COLO668 (cell line): ENCODE measurements around the gene HAUS7.

Experiments
- DNase-seq: peaks from one replicate; lab custom pipeline; 2025; ENCODE audit not compliant: unreplicated experiment; lab: John Stamatoyannopoulos, UW

The HAUS7 gene

GRCh38 chrX:153470411-153471363 lies at the start of gene HAUS7:
Gene HAUS7 (minus strand): TSS chrX:153470576. CDS start chrX:153470557, 19 bp downstream.
- peak; percentile 95 for DNase-seq

- no peak for DNase-seq
Observed at GRCh38 chrX:153519569-153520286, 49.4 kb upstream of the HAUS7 start.

DNA sequence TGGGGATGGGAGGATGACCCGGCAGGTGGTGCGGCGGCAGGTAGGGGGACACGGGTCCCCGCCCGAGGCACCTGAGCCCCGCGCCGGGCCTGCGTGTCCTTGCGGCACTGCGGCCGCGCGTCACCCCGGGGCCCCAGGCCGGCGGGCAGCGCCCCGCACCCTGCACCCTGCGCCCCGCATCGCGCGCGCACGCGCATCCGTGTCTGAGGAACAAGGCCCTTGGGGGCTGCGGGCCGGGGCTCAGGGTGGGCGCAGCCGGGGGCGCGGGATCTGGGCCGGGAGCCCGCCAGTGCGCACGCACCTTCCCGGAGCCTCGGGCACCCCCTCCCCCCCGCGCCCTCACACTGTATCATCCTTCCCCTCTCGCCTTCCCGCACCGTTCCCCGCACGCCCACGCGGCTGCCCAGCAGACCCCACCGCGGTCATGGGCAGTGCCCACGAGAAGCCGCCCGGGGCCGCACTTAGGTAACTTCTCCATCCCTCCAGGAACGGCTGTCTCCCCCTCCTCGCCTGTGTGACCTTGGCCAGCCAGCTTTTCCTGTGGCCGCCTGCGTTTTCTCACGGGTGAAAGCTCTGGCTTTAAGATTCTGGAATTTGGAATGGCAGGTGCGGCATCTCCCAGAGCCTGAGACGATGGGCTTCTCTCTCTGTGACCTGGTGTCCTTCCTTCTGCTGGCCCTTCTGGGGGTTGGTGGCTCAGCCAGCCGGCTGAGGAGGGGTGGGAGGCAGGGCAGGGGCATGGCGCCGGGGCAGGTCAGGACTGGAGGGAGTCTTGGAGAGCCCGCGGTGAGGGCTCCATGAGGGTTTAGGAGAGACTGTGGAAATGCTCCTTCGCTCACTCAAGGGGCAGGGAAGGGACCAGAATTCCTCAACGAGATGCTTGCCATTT lies 47.8 kb upstream of the HAUS7 start:
- no peak for DNase-seq

DNA sequence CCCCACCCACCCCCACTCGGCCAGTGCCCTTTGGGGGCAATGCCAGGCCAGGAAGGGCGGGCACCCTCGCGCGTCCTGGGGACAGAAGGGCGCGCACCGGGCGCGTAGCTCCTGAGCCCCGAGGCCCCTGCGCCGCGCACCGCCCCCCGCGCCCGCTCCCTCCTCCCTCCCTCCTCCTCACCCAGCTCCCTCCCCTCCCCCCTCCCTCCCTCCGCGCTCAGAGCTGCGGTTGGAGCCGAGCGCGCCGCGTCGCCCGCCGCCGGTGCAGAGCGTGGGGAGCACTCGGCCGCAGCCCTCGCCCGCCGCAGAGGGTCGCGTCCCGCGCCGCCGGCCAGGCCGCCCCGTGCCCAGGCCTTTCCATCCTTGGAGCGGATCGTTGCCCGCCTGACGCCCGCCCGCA lies 47.0 kb upstream of the HAUS7 start, which contains the start of gene ATP2B3:
TSS of gene ATP2B3 (plus strand) at position 220 of the 400 bp plus-strand sequence. CDS start 18,606 bp downstream, outside the sequence.
- no peak for DNase-seq

GRCh38 chrX:153516073-153516472 lies 45.7 kb upstream of the HAUS7 start:
- no peak for DNase-seq

- no peak for DNase-seq
Observed at GRCh38 chrX:153515435-153515834, 45.1 kb upstream of the HAUS7 start.

- DNase-seq: no peak
Observed at GRCh38 chrX:153514259-153514658, 43.9 kb upstream of the HAUS7 start.

- DNase-seq: no peak
Observed at GRCh38 chrX:153513265-153513664, 42.9 kb upstream of the HAUS7 start.

DNA sequence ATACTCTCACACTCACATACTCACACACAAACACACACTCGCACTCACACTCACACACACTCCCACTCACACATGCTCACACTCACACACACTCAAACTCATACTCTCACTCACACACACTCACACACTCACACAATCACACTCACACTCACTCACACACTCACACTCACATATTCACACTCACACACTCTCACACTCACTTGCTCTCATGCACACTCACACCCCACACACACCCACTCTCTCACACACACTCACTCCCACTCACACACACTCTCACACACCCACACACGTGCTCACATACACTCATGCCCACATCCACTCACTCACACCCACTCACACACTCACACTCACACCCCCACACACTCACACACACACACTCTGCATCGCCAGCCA lies 42.1 kb upstream of the HAUS7 start:
- DNase-seq: no peak

DNA sequence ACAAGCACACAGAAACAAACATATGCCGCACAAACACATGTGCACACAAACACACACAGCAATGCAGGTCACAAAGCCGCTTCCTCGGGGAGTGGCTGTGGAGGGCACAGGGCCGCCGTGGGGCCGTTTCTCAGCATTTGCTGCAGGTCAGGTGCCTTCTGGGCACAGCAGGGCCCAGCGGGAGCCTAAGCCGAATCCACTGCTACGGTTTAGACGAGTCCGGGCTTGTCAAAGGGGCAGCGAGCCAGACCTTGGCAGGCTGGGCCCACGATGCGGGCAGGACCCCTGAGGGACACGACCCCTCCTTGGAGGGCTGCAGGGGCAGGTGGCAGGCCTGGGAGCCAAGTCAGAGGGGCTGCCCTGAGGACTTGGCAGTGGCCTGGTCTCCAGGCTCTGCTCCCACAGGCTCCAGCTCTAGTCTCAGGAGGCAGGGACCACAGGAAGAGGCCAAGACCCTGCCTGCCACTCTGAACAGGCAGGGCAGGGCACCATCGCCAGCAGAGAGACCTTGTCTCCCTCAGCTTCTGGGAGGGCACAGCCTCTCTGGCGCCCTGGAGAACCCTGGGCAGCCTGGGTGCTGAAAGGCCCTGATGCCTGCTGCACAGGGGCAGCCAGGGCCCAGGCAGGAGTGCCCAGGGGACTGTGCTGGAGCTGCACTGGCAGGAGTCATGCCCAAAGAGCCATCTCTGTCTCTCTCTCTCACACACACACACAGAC lies 41.6 kb upstream of the HAUS7 start:
- DNase-seq: no peak

DNA sequence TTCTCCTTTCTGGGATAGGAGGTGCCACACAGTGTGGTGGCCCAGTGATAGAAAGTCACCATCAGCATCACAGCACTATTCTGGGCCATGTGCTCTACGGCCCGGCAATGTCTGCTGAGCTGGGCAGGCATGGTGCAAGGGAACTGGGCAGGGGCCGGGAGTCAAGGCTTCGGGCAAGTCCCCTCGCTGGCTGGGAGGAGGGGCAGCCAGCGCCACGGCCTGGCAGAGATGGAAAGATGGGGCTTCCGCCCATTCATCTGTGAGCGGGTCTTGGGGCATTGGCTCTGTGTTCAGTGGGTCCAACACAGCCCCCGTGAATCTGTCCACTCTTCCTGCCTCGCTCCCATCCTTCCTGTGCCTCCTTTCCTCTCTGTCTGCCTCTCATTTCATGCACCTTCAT lies 40.0 kb upstream of the HAUS7 start:
- no peak for DNase-seq

DNA sequence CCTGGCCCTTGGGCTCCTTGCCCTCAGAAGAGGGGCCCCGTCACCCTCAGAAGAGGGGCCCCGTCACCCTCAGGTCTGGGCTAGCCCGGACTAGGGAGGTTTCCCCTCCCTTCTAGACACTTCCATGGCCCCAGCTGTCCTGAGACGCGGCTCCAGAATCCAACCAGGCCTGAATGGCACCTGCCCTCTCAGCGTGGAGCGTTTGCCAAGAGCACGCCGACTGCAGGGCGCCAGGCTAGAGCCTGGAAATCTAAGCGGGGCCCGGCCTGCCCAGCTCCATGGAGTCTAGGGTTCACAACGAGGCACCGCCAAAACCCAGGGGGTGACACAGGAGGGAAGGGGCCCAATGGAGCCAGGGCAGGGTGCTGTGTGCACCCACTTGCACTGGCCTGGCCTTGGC lies 39.2 kb upstream of the HAUS7 start:
- no peak for DNase-seq

DNA sequence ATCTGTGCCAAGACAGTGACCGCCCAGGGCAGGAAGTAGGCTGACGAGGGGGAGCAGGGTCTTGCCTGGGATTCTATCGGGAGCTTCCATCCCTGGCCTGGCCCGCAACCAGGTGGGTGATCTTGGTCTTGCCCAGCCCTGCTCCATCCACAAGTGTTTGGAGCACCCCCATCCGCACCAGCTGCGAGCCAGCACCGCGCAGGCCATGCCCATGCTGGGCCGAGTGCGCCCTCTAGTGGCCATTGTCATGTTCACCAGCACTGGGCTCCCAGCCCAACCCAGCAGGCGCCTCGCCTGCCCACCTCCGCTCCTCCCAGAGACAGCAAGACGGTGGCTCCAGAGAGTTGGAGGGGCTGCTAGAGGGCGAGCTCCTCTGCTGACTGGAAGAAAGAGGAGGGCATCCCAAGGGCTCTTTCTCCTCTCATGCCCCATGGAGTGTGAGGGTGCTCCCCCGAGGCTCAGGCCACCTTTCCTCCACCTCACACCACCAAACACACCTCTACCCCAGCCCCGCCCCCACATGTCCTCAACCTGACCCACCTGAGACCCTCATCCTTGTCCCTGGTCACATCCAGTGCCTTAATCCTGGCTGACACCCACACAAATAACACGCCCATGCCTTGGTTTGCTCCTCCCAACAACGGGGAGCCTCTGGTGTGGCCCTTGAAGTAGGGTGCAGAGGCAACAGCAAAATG lies 37.3 kb upstream of the HAUS7 start:
- peak; percentile 84 for DNase-seq

DNA sequence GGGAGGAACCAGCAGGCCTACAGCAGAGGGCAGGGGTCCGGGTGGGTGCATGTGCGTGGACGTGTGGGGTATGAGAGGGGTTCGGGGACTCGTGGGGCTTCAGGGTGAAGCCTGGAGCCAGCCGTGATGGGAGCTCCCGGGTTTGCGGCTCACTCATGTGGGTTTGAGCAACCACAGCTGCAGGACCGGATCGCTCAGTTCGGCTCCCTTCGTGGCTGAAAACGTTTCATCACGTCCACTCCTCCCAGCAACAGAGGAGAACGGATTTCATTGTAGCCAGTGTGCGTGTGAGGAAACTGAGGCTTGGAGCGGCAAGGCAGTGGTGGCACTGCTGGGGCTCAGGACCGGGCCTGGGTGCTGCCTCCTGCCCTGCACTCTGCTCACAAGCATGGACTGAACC lies 35.0 kb upstream of the HAUS7 start:
- DNase-seq: no peak

- DNase-seq: peak; percentile 28
Observed at GRCh38 chrX:153504445-153505016, 34.2 kb upstream of the HAUS7 start.

DNA sequence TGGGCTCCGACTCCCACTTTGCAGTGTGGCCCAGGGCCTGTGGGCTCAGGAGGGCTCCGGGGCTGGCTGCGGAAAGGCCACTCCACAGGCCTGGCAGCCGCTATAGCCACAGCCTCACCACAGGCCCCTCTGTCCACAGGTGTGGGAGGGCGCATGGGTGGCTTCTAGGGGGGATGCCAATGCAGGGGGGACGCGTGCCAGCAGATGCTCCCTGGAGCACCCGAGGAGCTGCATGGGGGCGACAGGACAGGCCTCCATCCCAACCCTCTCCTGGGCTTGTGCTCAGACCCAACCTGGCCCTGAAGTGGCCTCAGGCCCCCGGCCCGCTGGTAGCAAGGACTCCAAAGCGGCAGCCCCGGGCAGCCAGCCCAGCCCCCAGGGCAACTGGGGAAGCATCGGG lies 32.4 kb upstream of the HAUS7 start:
- DNase-seq: no peak

DNA sequence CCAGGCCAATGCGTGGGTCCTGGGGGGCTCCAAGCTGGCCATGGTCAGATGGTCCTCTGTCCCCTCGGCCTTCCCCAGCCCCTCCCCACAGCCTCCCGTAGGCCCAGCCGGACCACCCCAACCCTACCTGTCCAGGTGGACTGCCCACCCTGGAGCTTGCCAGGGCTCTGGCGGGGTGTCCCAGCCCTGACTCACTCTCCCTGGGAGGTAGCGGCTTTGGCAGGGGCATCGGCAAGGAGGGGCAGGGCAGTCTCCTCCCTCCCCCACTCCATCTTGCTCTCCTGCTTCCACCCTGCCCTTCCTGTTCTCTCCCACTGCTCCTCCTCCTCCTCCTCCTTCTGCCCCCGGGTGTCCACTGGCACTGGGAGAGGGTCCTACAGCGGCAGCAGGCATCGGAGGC lies 31.8 kb upstream of the HAUS7 start:
- DNase-seq: no peak

GRCh38 chrX:153501530-153501929 lies 31.2 kb upstream of the HAUS7 start:
- DNase-seq: no peak

GRCh38 chrX:153500676-153501280 lies 30.4 kb upstream of the HAUS7 start:
- no peak for DNase-seq
